Brain microvascular endothelial cell (primary cell): ENCODE results near the gene CRTAC1.

ENCODE experiments used
- DNase-seq: peaks from one replicate; pipeline ENCODE4 v3.0.0-alpha.2; 2020
- H3K27ac ChIP-seq: fragments of 250-450 bp; sonication (Bioruptor Pico); 2 replicates; pipeline ENCODE4 v1.5.1; 2020; ENCODE audit warnings: mild to moderate bottlenecking, moderate library complexity
- H3K27me3 ChIP-seq: fragments of 250-450 bp; sonication (Bioruptor Pico); replicated peaks from 2 replicates; pipeline ENCODE4 v1.5.1; 2020; ENCODE audit warnings: mild to moderate bottlenecking
- H3K36me3 ChIP-seq: fragments of 250-450 bp; sonication (Bioruptor Pico); replicated peaks from 2 replicates; pipeline ENCODE4 v1.5.1; 2020; ENCODE audit warnings: mild to moderate bottlenecking
- H3K4me3 ChIP-seq: 2 replicates; pipeline ENCODE4 v1.5.1; 2011; ENCODE audit warnings: low read depth, mild to moderate bottlenecking, control low read depth, low read length, moderate library complexity
- in situ Hi-C: cut with HindIII; loops from 2 replicates; pipeline ENCODE4 v1.10.0; 2017; ENCODE audit warnings: low sequenced_read_pairs, low pct_ligation_motif_present
- TF ChIP-seq, protein P1 (sequence below): IDR thresholded peaks from 2 replicates; pipeline ENCODE4 v1.5.1; 2011; ENCODE audit warnings: low read depth, mild to moderate bottlenecking, moderate library complexity, low read length, control low read depth, inconsistent platforms; ENCODE audit errors: missing control alignments

The CRTAC1 gene

DNA sequence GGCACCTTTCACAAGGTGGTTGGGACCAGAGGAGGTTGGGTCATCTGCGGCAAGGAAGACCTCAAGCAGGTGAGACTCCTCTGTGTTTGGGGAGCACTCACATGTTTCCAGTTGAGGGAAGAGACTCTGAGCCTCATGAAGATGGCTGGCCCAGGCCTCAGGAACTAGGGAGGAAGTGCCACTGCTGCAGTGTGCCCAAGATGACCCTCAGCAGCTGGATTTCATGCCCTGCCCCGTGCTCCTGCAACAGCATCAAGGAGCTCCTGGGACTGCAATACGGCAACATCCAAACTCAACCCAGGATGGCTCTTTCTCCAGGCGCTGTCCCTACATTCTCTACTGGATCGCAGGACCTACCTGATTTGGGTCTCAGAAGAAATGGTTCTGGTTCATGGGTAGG is 106.9 kb downstream of the CRTAC1 start:
- no peak for DNase-seq
- H3K4me3 ChIP-seq = no peak overlapping the region
- in situ Hi-C loops = no loop called here
- H3K27me3 ChIP-seq = no peaks in the 10 kb centered on the region
- H3K27ac ChIP-seq = no peak overlapping the region
- no peaks in the 10 kb centered on the region for H3K36me3 ChIP-seq
- TF ChIP-seq, protein P1, sequence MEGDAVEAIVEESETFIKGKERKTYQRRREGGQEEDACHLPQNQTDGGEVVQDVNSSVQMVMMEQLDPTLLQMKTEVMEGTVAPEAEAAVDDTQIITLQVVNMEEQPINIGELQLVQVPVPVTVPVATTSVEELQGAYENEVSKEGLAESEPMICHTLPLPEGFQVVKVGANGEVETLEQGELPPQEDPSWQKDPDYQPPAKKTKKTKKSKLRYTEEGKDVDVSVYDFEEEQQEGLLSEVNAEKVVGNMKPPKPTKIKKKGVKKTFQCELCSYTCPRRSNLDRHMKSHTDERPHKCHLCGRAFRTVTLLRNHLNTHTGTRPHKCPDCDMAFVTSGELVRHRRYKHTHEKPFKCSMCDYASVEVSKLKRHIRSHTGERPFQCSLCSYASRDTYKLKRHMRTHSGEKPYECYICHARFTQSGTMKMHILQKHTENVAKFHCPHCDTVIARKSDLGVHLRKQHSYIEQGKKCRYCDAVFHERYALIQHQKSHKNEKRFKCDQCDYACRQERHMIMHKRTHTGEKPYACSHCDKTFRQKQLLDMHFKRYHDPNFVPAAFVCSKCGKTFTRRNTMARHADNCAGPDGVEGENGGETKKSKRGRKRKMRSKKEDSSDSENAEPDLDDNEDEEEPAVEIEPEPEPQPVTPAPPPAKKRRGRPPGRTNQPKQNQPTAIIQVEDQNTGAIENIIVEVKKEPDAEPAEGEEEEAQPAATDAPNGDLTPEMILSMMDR = no peak

DNA sequence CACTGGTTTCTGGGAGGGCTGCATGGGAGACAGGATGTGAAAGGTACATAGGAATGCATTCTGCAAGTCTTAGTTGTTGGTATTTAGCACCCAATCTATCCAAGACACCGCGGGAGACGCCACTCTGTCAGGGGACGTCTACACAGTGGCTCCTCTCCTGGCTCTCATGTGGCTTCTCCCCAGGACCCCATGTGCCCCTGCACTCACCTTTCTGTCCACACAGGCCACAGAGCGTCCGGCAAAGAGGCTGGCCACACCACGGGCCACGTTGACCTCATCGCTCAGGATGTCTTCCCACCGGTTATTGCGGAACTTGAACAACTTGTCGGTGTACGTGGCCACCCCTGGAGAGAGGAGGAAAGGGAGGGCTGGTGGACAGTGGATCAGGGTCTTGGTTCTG is 107.4 kb downstream of the CRTAC1 start:
- in situ Hi-C loops = no loop called here
- Histone ChIP-seq H3K27ac (no peak overlapping the region), H3K27me3 (no peaks in the 10 kb centered on the region), H3K36me3 (no peaks in the 10 kb centered on the region), H3K4me3 (no peak overlapping the region)
- TF ChIP-seq, protein P1 = no peak
- DNase-seq = no peak

DNA sequence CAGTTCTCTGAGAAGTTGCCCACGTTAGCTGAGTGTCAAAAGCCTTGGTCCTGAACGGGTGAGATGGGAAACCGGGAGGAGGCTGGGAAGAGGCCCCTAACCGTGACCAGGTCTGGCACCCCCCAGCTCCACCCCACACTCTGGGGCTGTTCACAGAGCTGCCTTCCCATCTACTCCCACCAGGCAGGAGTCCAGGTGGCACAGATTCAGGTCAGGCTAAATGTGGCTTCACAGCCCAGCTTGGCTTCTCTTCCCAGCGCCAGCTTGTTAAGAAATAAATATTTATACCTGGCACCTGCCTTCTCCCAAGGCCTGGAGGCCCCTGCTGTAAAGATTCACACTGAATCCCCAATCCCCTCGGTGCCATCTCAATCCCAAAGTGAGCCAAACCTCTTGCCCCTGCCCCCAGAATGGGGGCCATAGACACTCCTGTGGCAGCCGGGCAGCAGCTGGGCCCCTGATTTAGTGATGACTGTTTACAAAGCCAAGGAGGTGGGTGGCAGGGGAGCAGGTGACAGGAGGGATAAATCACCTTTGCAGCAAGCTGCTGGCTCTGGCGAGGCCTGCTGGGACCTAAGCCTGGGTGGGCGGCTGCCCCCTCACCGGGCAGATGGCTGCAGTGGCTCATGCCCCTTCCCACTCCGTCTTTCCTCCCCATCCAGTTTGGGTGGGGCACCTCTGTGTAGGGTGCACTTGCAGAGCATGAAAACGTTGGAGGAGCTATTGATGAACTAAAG is 108.2 kb downstream of the CRTAC1 start:
- in situ Hi-C loops = no loop called here
- Histone ChIP-seq H3K4me3 (no peak overlapping the region), H3K27me3 (peaks cover under 1% of the 10 kb centered on the region), H3K36me3 (no peaks in the 10 kb centered on the region), H3K27ac (no peak overlapping the region)
- TF ChIP-seq, protein P1 = no peak
- no peak for DNase-seq

DNA sequence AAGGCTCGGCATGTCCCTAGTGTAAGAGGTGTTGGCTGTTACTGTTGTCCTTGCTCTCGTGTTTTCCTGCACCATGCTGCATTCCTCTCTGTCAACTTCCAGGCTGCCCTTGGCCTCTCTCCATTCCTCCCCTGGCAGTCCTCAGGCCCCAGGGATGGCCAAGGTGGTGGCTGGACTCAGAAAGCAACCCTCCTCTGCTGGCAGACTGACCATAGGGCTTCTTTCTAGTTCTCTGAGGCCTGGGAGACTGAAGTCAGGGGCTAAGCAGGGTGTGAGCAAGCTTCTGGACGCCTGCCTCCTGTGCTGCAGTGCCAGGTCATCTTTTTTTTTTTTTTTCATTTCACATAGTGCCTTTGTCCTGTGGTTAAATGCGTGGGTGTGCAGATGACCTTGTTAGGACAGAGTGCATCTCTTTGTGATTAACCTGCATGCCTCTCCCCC is 108.8 kb downstream of the CRTAC1 start:
- no peaks in the 10 kb centered on the region for H3K36me3 ChIP-seq
- DNase-seq = no peak
- H3K27me3 ChIP-seq = peaks cover 2% of the 10 kb centered on the region
- no peak overlapping the region for H3K27ac ChIP-seq
- TF ChIP-seq, protein P1 = no peak
- H3K4me3 ChIP-seq = no peak overlapping the region
- in situ Hi-C loops = no loop called here

DNA sequence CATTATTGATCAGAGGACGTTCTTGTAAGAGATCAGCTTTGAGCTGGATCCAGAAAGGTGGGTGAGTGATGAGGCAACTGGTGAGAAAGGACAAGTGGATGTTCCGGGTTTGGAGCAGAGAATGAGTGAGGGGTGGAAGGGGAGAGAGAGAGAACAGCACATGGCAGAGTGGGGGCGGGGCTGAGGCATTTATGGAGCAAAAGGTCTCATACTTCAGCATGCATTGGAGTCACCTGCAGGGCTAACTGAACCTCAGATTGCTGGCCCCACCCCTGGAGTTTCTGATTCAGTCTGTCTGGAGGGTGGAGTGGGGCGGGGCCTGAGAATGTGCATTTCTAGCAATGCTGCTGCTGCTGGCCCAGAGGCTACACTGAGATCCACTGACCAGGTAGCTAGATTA is 109.6 kb downstream of the CRTAC1 start:
- TF ChIP-seq, protein P1 = no peak
- DNase-seq = no peak
- H3K4me3 ChIP-seq = no peak overlapping the region
- peaks cover 2% of the 10 kb centered on the region for H3K27me3 ChIP-seq
- in situ Hi-C loops = no loop called here
- H3K36me3 ChIP-seq = no peaks in the 10 kb centered on the region
- H3K27ac ChIP-seq = no peak overlapping the region

DNA sequence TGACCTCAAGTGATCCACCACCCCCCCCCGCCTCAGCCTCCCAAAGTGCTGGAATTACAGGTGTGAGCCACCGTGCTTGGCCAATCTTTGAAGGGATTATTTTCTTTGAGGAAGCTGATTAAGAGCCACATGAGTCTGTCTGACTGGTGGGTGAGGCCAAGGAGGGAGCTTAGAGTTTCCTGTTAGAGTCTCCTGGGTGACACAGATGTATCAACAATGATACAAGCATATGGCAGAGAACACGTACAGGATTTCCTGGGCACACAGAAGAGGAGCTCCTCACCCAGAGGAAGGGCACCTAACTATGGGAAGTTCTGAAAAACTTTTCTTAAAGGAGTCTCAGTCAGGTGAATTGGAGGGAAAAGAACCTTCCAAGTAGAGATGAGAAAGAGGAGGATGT is 111.4 kb downstream of the CRTAC1 start:
- no peak for DNase-seq
- H3K27ac ChIP-seq = no peak overlapping the region
- H3K36me3 ChIP-seq = no peaks in the 10 kb centered on the region

More for the DNA sequence above, 111.4 kb downstream of the CRTAC1 start:
- no peak overlapping the region for H3K4me3 ChIP-seq
- TF ChIP-seq, protein P1 = no peak
- in situ Hi-C loops = no loop called here
- H3K27me3 ChIP-seq = peaks cover 2% of the 10 kb centered on the region
